Measurements from ENCODE around the gene SUMF2. TPM values are rescaled to one million over a fixed set of nuclear protein-coding genes. Genes with fewer than 3 reads are reported as not detected.

SUMF2 gene
- total RNA-seq, 1 experiment from 2014 or later: 173 TPM

GRCh38 chr7:56051339-56052191, 12.5 kb upstream of the SUMF2 start, which contains the start of the genes CCT6A and PSPH (continued):
- TF ChIP-seq REST (IDR thresholded peaks at IDR 0.05; ENCODE audit: low read depth): no peak

GRCh38 chr7:56053379-56053778, 10.7 kb upstream of the SUMF2 start:
- H3K9me2 ChIP-seq (ENCODE audit: insufficient read depth): no peaks in the 10 kb centered on the region
- no TSS peak for BruUV-seq (replicated peaks)
- peaks cover 45 to 48% of the 10 kb centered on the region in 2 experiments for H3K36me3 ChIP-seq (ENCODE audit: control insufficient read depth in 1 of 2, insufficient read depth in 2 of 2, low read length in 2 of 2)
- TF ChIP-seq SIN3A (IDR thresholded peaks at IDR 0.05; ENCODE audit: low read depth) (no peak), FOSL1 (IDR thresholded peaks at IDR 0.05; ENCODE audit: low read depth) (no peak), REST (IDR thresholded peaks at IDR 0.05; ENCODE audit: low read depth) (no peak), YY1 (IDR thresholded peaks at IDR 0.05; ENCODE audit: extremely low read depth, insufficient replicate concordance, low read depth, low read length) (no peak), CEBPB (IDR thresholded peaks at IDR 0.05; ENCODE audit: low read depth) (no peak), CBX3 (IDR thresholded peaks at IDR 0.05; ENCODE audit: low read depth) (no peak), TCF7L2 (IDR thresholded peaks at IDR 0.05; ENCODE audit: borderline replicate concordance, extremely low read depth, insufficient read depth, insufficient read length) (no peak), CTCF (IDR thresholded peaks at IDR 0.05 in 2 of 3, conservative IDR thresholded peaks at IDR 0.05 in 1 of 3; ENCODE audit: borderline replicate concordance in 1 of 3, insufficient read depth in 1 of 3, low read depth in 2 of 3, low read length in 2 of 3) (no peak), ZFX (IDR thresholded peaks at IDR 0.05) (no peak), ZBTB33 (IDR thresholded peaks at IDR 0.05; ENCODE audit: extremely low read depth, insufficient replicate concordance, low read length) (no peak)

More at GRCh38 chr7:56053379-56053778, 10.7 kb upstream of the SUMF2 start:
- intact Hi-C loops (cut with micrococcal nuclease): no loop called here
- CTCF ChIA-PET: no interaction called here
- ATAC-seq (no peak), DNase-seq (ENCODE audit: low read depth, low spot score) (no peak)
- Histone ChIP-seq H3K79me2 (ENCODE audit: insufficient read depth, low read length) (peaks cover 95% of the 10 kb centered on the region), H3K27ac (ENCODE audit: low read depth, low read length) (peak overlapping the region; percentile 25), H3K4me2 (ENCODE audit: low read length) (peak overlapping the region; percentile 94), H2AFZ (ENCODE audit: low read depth, low read length, poor library complexity, severe bottlenecking) (no peak overlapping the region), H3K4me3 (replicated peaks in 1 of 2; ENCODE audit: low read depth in 1 of 2, low read length in 2 of 2) (peak overlapping the region; percentile 90 to 98; a peak in 3 of 4 replicates), H3K27me3 (ENCODE audit: insufficient read depth, low read length) (no peaks in the 10 kb centered on the region), H3K9me3 (ENCODE audit: control insufficient read depth in 1 of 2, insufficient read depth in 1 of 2, low read depth in 1 of 2, low read length in 2 of 2) (no peaks in the 10 kb centered on the region), H4K20me1 (ENCODE audit: insufficient read depth) (peaks cover 25% of the 10 kb centered on the region; the same call in 1 of the 2 replicates), H3K9ac (ENCODE audit: low read length) (peak overlapping the region; percentile 97), H3K4me1 (ENCODE audit: control insufficient read depth in 1 of 2, insufficient read depth in 2 of 2, low read length in 2 of 2) (peaks cover 19 to 32% of the 10 kb centered on the region in 2 experiments)
- POLR2A ChIA-PET: interaction anchor here (0.6 to 1.8 kb wide), 3 partner anchors 9 to 37 kb away, joined by 3 to 5 read pairs (median 5); no protein-coding TSS in a partner anchor
- RAD21 ChIA-PET (ENCODE audit: low non-redundant PET in 1 of 2, low total read pairs in 2 of 2, uncharacterized antibody in 2 of 2, unreplicated experiment in 2 of 2): no interaction called here
